ENCODE data around the gene IKBKG.
"Not testable (repeated sequence)": the region's sequence is repeated elsewhere in the genome, so short reads cannot be mapped to it uniquely, and the experiment has no call there.

IKBKG gene

DNA sequence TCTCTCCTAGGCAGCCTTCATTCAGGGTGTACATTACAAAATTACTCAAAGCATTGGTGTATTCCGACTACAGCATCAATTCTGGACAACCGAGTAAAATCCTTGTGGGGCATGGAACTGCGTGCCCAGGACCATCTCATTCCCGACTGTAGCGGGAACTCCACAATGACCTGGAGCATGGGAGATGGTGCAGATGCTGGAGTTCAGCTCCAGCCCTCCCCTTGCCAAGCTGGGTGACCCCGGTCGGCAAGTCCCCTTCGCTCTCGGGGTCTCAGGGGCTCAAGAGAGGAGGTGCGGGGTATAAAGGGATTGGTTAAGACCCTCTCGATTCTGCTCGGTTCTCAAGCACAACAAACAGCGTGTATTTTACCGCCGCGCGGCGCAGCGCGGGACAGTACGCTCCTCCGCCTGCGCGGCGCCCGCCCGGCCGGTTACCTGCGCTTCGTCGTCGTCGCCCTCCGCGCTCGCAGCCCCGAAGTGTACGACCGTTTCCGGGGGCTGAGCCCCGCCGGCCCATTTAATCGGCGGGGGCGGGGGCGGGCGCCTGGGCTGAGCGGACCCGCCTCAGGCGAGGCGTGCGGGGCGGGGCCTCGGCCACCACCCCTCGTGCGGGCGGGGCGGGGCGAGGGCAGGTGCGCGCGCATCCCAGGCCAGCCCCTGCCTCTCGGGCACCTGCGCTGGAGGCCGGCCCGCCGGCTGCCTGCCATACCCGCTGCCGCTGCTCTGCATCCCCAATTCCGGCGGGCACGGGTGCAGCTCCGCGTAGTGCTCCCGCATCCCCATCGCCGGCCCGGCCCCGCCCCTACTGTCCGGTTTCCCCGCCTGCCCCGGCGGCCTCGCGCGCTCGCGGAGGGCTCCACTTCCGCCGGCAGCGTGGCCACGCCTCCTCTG, 821 bp upstream of the IKBKG start, which contains the start of gene G6PD:
TSS of gene G6PD (minus strand) at position 493 of the 891 bp plus-strand sequence. CDS start 691 bp downstream, outside the sequence.
- no peaks in the 10 kb centered on the region for H3K4me1 ChIP-seq (ENCODE audit: control insufficient read depth, insufficient read depth, low read length)
- peak within 1 kb of the TSS; percentile 89 for H3K4me3 ChIP-seq (ENCODE audit: low read depth, low read length)
- no peaks in the 10 kb centered on the region for H3K27me3 ChIP-seq (ENCODE audit: control insufficient read depth, insufficient read depth, low read length)
- no peaks in the 10 kb centered on the region for H3K9me3 ChIP-seq (ENCODE audit: control insufficient read depth, insufficient read depth, low read length)
- H3K36me3 ChIP-seq (ENCODE audit: control insufficient read depth, insufficient read depth, low read length), result peaks cover 13% of the 10 kb centered on the region
- peak within 1 kb of the TSS; percentile 8 for H3K9ac ChIP-seq (ENCODE audit: low read depth, low read length)

DNA sequence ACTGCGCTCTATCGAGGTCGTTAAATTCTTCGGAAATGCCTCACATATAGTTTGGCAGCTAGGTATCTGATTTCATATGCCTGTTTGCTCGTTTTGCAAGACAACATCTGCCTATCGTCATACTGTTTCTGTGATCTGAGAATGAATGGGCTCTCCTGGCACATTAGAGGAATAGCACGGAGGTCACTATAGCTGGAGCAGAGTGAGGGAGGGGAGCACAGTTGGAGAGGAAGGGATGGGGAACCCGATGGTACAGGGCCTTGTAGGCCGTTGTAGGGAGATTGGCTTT, 552 bp downstream of the IKBKG start:
- Histone ChIP-seq H3K4me1 (ENCODE audit: control insufficient read depth, insufficient read depth, low read length) (no peaks in the 10 kb centered on the region), H3K9ac (ENCODE audit: low read depth, low read length) (peak overlapping the region; percentile 4), H3K4me3 (ENCODE audit: low read depth, low read length) (peak overlapping the region; percentile 89), H3K9me3 (ENCODE audit: control insufficient read depth, insufficient read depth, low read length) (no peaks in the 10 kb centered on the region), H3K36me3 (ENCODE audit: control insufficient read depth, insufficient read depth, low read length) (peaks cover 7% of the 10 kb centered on the region), H3K27me3 (ENCODE audit: control insufficient read depth, insufficient read depth, low read length) (no peaks in the 10 kb centered on the region)

DNA sequence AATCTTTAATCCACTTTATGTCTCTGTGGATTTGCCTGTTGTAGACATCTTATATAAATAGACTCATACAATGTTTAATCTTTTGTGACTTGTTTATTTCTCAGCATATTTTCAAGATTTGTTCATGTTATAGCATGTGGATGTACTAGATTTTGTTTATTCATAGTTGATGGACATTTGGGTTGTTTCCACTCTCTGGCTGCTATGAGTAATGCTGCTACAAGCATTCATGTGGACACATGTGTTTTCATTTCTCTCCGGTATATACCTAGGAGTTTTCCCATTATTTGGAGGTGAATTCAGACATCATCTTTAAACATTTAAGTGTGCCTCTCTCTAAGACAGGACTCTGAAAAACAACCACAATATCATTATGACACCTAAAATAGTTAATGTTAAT, 2.3 kb downstream of the IKBKG start:
- no peak overlapping the region for H3K9ac ChIP-seq (ENCODE audit: low read depth, low read length)
- H3K36me3 ChIP-seq (ENCODE audit: control insufficient read depth, insufficient read depth, low read length), result peaks cover 12% of the 10 kb centered on the region
- no peaks in the 10 kb centered on the region for H3K27me3 ChIP-seq (ENCODE audit: control insufficient read depth, insufficient read depth, low read length)
- no peaks in the 10 kb centered on the region for H3K4me1 ChIP-seq (ENCODE audit: control insufficient read depth, insufficient read depth, low read length)
- no peak overlapping the region for H3K4me3 ChIP-seq (ENCODE audit: low read depth, low read length)
- H3K9me3 ChIP-seq (ENCODE audit: control insufficient read depth, insufficient read depth, low read length), result no peaks in the 10 kb centered on the region

DNA sequence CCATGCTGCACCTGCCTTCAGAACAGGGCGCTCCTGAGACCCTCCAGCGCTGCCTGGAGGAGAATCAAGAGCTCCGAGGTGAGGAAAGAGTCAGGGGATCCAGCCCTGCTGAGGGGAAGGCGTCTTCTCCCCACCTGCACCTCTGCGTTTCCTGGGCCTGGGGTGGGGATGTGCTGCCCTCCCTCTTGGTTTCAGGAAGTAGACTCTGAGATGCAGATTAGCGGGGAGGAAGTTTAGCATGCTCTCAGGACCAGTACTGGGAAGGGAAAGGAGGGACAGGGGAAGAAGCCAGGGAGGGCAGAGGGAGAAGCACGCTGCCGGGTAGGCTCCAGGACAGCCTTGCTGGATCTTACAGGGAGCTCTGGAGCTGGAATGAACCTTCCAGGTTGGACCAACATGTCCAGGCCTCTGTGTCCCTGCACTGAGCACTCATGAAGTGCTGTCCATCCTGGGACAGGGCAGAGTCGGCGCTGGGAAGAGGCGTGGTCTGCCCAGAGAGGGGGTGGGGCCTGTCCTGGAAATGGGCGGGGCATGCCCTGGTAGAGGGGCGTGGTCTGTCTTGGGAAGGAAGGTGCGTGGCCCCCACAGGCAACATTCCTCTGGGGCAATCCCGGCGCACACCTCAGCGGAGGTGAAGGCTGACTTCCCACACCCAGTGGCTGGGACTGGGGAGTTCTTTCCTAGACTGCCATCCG, 4.8 kb downstream of the IKBKG start:
- not testable (repeated sequence) for H3K9ac ChIP-seq (ENCODE audit: low read depth, low read length); H3K4me3 ChIP-seq (ENCODE audit: low read depth, low read length); H3K9me3 ChIP-seq (ENCODE audit: control insufficient read depth, insufficient read depth, low read length); H3K27me3 ChIP-seq (ENCODE audit: control insufficient read depth, insufficient read depth, low read length); H3K4me1 ChIP-seq (ENCODE audit: control insufficient read depth, insufficient read depth, low read length)
- H3K36me3 ChIP-seq (ENCODE audit: control insufficient read depth, insufficient read depth, low read length), result peaks cover 14% of the 10 kb centered on the region

DNA sequence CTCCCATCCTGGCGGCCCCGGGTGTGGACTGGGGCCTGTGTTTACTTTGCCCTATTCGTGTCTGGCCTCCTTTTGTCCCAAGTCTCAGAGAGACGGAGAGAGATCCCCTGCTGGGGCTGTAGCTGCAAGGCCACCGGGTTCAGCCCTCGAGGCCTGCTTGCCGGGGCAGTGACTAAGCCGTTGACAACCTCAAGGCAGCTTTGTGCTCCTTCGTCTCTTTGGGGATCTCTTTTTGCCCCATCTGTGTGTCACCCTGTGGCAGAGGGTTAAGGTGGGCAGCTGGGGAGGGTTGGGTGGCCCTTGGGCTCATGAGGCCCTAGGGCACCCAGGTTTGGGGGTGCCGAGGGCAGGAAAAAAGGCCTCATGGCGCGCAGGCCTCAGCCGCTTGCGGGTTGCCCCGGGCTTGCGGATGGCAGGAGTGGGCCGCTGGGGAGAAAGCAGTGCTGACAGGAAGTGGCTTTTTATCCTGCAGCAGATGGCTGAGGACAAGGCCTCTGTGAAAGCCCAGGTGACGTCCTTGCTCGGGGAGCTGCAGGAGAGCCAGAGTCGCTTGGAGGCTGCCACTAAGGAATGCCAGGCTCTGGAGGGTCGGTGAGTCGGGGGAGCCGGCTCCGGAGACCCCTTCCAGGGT, 10.8 kb downstream of the IKBKG start:
- not testable (repeated sequence) for H3K9me3 ChIP-seq (ENCODE audit: control insufficient read depth, insufficient read depth, low read length); H3K4me3 ChIP-seq (ENCODE audit: low read depth, low read length); H3K9ac ChIP-seq (ENCODE audit: low read depth, low read length); H3K27me3 ChIP-seq (ENCODE audit: control insufficient read depth, insufficient read depth, low read length); H3K4me1 ChIP-seq (ENCODE audit: control insufficient read depth, insufficient read depth, low read length); H3K36me3 ChIP-seq (ENCODE audit: control insufficient read depth, insufficient read depth, low read length)

DNA sequence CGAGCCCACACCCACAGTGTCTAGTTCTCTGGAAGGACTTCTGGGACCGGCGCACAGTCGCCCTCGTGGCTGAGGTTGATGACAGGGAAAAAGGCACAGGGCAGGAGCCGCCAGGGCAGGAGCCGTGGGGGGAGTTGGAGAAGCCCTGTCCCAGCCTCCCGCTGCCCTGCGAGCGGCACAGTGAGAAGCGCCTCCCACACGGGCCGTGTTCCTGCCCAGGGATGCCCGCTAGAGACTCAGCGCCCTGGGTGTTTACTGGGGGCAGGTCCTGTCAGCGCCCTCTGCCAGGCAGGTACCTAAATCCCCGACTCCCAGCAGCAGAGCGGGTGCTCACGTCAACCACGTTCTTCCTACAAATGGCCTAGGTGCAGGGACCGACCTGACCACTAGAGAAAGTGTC, 11.5 kb downstream of the IKBKG start:
- H3K4me3 ChIP-seq (ENCODE audit: low read depth, low read length); H3K9ac ChIP-seq (ENCODE audit: low read depth, low read length); H3K36me3 ChIP-seq (ENCODE audit: control insufficient read depth, insufficient read depth, low read length); H3K9me3 ChIP-seq (ENCODE audit: control insufficient read depth, insufficient read depth, low read length); H3K27me3 ChIP-seq (ENCODE audit: control insufficient read depth, insufficient read depth, low read length); H3K4me1 ChIP-seq (ENCODE audit: control insufficient read depth, insufficient read depth, low read length): not testable (repeated sequence)

DNA sequence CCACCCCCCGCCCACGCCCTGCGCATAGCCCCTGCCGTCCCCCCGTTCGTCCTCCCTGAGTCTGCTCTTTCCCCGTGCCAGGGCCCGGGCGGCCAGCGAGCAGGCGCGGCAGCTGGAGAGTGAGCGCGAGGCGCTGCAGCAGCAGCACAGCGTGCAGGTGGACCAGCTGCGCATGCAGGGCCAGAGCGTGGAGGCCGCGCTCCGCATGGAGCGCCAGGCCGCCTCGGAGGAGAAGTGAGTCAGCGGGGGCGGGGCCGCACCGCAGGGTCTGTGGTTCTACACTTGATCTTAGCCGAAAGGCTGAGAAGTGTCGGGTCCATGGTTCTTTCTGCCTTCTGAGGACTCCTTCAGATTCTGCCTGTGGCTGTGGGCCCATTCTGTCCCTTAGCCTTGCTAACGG, 12.9 kb downstream of the IKBKG start:
- not testable (repeated sequence) for H3K27me3 ChIP-seq (ENCODE audit: control insufficient read depth, insufficient read depth, low read length); H3K9me3 ChIP-seq (ENCODE audit: control insufficient read depth, insufficient read depth, low read length); H3K9ac ChIP-seq (ENCODE audit: low read depth, low read length); H3K36me3 ChIP-seq (ENCODE audit: control insufficient read depth, insufficient read depth, low read length); H3K4me1 ChIP-seq (ENCODE audit: control insufficient read depth, insufficient read depth, low read length); H3K4me3 ChIP-seq (ENCODE audit: low read depth, low read length)

DNA sequence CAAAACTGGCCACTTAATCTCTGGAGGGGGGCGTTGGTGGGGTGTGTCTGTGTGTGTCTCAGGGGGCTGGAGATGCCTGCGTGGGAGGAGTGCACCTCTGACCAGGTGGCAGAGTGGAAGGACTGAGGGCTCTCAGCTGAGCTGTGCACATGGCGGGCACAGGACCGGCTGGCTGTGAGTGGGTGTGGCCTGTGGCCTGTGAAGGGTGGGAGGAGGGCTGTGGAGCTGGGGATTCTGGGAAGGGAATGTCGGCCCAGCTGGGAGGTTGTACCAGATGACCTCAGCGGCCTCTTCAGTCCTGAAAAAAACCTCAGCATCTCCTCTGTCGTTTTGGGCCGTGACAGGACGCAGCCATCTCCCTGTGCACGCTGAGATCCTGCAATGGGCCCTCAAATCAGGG, 14.9 kb downstream of the IKBKG start:
- H3K9me3 ChIP-seq (ENCODE audit: control insufficient read depth, insufficient read depth, low read length); H3K9ac ChIP-seq (ENCODE audit: low read depth, low read length); H3K36me3 ChIP-seq (ENCODE audit: control insufficient read depth, insufficient read depth, low read length); H3K4me1 ChIP-seq (ENCODE audit: control insufficient read depth, insufficient read depth, low read length); H3K4me3 ChIP-seq (ENCODE audit: low read depth, low read length); H3K27me3 ChIP-seq (ENCODE audit: control insufficient read depth, insufficient read depth, low read length): not testable (repeated sequence)

DNA sequence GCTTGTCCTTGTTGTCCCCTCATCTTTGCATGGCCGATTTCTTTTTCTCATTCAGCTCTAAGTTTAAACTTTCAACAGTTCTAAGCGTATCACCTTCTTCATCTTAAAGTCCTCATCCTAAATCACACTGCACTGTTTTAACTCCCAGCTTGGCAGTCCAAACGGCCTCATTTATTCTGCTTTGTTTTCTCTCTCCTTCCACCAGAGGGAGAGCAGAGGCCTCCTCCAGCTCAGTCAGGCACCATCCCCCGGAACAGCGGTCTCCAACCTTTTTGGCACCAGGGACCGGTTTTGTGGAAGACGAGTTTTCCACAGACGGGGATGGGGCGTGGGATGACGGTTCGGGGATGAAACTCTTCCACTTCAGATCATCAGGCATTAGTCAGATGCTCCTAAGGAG, 22.9 kb downstream of the IKBKG start:
- not testable (repeated sequence) for H3K4me3 ChIP-seq (ENCODE audit: low read depth, low read length); H3K9ac ChIP-seq (ENCODE audit: low read depth, low read length); H3K4me1 ChIP-seq (ENCODE audit: control insufficient read depth, insufficient read depth, low read length); H3K27me3 ChIP-seq (ENCODE audit: control insufficient read depth, insufficient read depth, low read length); H3K9me3 ChIP-seq (ENCODE audit: control insufficient read depth, insufficient read depth, low read length); H3K36me3 ChIP-seq (ENCODE audit: control insufficient read depth, insufficient read depth, low read length)

DNA sequence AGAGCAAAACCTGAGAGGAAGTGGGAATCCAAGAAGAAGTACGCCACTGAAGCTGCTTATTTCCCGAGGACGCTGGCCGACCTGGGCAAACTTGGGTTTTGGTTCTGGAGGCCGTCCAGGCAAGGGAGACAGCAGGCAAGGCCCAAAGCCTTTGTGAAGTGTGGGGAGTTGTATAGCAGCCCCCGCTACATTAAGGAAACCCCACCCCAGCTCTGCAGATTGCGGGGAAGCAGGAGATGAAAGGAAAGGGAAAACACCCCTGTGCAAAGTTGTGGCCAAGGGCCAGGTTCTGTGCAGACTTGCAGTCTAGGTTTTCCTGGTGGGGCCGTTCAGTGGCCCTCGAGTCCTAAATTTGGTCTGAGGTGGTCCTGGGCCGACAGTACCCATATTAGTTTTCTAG, 25.6 kb downstream of the IKBKG start:
- H3K36me3 ChIP-seq (ENCODE audit: control insufficient read depth, insufficient read depth, low read length); H3K9ac ChIP-seq (ENCODE audit: low read depth, low read length); H3K9me3 ChIP-seq (ENCODE audit: control insufficient read depth, insufficient read depth, low read length); H3K4me3 ChIP-seq (ENCODE audit: low read depth, low read length); H3K27me3 ChIP-seq (ENCODE audit: control insufficient read depth, insufficient read depth, low read length); H3K4me1 ChIP-seq (ENCODE audit: control insufficient read depth, insufficient read depth, low read length): not testable (repeated sequence)

DNA sequence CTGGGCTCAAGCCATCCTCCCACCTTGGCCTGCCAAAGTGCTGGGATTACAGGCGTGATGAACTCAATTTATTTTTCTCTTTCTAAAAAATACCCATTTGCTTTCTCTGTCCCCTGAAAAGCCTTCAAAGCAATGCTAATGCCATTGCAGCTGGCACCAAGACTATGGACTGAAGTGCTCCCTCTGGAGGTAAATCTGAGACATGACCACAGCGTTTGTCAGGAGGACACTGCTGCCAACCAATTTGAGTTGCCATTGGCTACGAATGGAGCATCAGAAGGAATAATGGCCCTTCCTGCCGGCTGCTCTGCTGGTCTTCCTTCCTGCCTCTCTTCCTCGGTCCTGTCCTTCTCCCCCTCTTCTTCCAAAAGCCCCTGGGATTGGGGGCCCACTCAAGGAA, 27.7 kb downstream of the IKBKG start:
- not testable (repeated sequence) for H3K9me3 ChIP-seq (ENCODE audit: control insufficient read depth, insufficient read depth, low read length); H3K4me3 ChIP-seq (ENCODE audit: low read depth, low read length); H3K36me3 ChIP-seq (ENCODE audit: control insufficient read depth, insufficient read depth, low read length); H3K9ac ChIP-seq (ENCODE audit: low read depth, low read length); H3K27me3 ChIP-seq (ENCODE audit: control insufficient read depth, insufficient read depth, low read length); H3K4me1 ChIP-seq (ENCODE audit: control insufficient read depth, insufficient read depth, low read length)

DNA sequence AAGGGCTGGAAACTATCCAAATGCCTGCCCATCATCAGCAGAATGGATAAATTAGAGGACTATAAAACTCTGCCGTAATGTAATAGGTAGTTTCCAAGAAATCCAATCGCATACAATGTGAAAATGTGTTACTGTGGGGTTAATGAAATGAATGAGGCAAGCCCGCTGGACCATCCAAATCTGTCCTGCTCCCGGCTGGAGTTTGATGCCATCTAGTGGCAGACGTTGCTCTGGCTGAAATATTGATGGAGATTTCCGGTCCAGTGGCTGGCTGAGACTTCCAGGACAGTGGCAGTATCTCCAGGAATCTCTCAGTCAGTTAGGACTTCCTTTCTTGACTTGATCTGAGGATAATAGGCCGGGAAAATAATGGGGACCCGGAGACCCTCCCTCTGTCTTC, 35.6 kb downstream of the IKBKG start:
- H3K4me3 ChIP-seq (ENCODE audit: low read depth, low read length); H3K4me1 ChIP-seq (ENCODE audit: control insufficient read depth, insufficient read depth, low read length); H3K9me3 ChIP-seq (ENCODE audit: control insufficient read depth, insufficient read depth, low read length); H3K27me3 ChIP-seq (ENCODE audit: control insufficient read depth, insufficient read depth, low read length); H3K36me3 ChIP-seq (ENCODE audit: control insufficient read depth, insufficient read depth, low read length); H3K9ac ChIP-seq (ENCODE audit: low read depth, low read length): not testable (repeated sequence)
